ENCODE results near the gene SSTR4.
"Not testable (repeated sequence)": the region's sequence is repeated elsewhere in the genome, so short reads cannot be mapped to it uniquely, and the experiment has no call there.

SSTR4 gene

DNA sequence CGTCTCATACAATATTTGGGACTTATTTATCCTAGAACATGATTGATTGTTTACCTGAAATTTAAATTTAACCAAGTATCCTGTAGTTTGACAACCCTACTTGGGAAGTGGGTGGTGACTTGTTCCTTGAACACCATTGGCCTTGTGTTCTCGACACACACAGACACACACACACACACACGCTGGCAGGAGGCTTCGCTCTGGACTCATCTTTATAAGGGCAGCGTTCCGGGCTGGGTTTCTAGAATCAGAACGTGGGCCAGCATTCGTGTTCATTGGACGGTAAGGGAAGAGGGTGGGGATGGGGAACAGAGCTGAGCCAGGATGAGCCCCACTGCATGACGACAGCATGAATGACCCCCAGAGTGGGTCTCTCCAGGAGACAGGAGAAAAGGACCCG is 16.2 kb upstream of the SSTR4 start:
- no peak for DNase-seq

DNA sequence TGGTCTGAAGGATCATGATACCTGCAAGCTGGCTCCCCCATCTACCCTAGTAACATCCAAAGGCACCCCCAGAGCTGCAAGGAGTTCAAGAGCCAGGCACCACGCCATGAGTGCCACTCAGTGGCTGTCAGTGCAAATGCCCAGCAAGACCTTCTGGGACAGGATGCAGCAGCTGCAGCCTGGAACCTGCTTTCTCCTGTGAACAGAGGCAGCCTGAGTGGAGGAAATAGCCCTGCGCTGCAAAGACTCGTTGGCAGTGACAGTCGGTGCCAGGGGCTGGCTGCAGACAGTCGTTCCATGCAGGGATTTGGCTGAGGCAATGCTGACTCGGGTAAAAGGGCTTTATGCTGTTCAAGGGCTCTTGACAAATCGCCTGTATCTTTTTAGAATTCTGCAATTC is 15.7 kb upstream of the SSTR4 start:
- DNase-seq = no peak

DNA sequence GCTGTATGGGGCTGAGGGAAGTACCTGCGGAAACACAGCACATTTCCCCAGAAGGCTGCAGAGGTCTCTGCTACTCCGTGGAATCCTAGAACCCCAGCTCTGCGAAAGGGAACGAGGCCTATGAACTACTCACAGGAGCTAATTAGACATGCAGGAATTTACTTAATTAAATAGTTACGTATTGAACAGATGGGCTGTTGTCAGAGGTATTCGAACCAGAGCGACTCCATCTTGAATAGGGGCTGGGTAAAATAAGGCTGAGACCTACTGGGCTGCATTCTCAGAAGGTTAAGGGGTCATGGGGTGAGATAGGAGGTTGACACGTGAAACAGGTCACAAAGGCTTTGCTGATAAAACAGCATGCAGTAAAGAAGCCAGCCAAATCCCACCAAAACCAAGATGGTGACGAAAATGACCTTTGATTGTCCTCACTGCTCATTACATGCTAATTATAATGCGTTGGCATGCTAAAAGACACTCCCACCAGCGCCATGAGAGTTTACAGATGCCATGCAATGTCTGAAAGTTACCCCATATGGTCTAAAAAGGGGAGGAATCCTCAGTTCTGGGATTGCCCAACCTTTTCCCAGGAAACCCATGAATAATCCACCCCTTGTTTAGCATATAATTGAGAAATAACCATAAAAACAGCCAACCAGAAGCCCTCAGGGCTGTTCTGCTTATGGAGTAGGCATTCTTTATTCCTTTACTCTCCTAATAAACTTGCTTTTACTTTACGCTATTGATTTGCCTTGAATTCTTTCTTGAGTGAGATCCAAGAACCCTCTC is 14.7 kb upstream of the SSTR4 start:
- DNase-seq = no peak

DNA sequence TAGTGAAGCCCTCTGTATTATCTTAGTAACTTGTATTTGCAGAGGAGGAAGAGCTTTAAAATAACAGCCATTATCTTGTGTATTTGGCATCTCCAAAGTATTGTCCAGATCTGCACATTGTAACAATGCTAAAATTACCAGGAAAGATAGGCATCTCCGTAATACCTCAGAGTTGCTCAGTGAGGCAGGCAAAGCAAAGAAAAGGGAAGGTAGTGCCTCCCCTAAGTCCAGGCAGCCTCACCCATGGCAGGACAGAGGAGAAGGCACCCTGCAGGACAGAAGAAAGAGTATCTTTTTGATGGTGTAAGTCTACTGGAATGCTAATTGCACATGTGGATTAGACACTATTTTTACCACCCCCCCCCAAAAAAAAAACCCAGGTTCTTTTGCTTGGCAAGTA is 13.6 kb upstream of the SSTR4 start:
- no peak for DNase-seq

DNA sequence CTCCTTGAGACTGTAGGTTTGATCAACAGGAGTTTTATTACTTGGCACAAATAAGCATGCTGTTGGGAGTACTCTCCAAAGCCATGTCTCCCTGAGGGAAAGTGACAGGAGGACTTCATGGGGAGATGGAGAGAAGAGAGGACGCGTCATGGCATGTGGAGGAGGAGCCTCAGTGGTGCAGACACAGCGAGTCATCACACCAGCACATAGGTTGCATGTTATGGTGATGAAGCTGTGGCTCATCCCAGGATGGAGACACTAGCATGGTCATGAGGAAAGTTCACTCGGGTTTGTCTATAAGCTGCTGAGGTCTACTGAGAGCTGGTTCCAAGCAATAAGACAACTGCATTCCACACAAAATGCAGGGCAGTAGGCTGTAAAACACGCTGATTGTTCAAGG is 13.2 kb upstream of the SSTR4 start:
- DNase-seq = no peak

DNA sequence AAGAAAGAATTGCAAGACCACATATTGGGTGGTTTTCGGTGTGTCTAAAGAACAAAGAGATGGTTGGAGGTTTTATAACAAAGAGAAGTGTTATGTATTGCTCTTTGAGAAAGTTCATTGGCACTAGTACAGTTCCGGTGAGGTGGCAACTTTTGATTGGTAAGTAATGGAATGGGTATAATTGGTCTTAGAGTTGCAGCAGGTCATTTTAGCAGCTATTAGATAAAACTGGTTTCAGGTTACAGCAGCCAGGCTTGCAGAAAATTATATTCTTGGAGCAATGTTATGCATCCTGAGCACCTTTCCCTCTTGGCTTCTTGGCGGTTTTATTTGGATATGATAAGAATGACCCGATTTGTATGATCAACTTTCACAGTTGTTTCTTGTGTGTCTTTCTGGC is 12.3 kb upstream of the SSTR4 start:
- DNase-seq = no peak

DNA sequence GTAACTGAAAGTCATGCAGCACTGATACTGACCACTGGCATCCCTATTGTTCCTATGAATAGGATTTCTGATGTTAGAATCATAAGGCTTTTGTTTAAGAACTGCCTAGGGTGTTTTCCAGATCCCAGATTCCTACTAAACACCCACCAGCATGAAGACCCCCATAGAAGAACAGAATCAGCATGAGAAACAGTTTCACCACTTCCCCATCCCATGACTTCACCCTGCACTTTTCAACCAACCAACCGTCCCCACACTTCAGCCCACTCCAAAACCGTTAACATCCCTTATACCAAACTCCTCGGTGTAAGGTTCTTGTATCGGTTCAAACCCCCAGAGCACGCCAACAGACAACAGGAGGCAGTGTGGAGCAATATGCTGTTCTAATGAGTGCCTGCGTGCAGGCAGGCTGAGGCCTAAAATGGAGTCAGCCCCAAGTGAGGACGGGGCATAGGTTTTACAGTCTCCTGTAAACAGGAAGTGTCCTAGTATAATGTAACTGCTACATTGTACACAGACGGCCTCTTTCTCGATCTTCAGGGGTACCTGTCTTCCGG is 11.4 kb upstream of the SSTR4 start:
- DNase-seq = no peak

DNA sequence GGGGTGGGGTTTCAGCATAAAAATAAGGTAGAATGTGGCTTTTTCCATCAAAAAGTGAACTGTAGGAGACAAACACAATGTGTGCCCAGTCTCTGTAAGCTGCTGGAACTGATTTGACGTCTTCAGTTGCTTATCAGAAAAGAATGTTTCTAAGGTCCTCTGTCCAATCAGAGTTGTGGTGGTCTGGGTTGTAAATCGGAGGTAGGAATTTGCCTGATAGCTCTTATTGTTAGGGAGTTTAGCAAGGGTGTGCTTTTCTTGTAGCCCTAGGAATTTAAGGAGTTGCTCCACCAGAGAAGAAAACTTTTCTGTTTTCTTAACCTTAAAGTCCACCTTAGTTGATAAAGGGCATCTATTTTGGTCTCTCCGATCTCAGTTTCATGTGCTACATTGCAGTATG is 10.4 kb upstream of the SSTR4 start:
- DNase-seq = no peak

DNA sequence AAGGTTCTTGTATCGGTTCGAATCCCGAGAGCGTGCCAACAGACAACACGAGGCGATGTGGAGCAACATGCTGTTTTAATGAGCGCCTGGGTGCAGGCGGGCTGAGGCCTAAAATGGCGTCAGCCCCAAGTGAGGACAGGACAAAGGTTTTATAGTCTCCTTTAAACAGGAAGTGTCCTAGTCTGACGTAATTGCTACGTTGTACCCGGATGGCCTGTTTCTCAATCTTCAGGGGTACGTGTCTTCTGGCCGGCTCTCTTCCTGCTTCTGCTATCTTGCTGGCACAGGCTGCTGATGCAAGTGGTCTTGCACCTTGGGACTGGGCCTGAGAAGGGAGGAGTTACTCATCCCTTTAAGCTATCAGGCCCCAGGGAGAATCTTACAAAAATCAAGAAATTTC is 9.6 kb upstream of the SSTR4 start:
- not testable (repeated sequence) for DNase-seq

DNA sequence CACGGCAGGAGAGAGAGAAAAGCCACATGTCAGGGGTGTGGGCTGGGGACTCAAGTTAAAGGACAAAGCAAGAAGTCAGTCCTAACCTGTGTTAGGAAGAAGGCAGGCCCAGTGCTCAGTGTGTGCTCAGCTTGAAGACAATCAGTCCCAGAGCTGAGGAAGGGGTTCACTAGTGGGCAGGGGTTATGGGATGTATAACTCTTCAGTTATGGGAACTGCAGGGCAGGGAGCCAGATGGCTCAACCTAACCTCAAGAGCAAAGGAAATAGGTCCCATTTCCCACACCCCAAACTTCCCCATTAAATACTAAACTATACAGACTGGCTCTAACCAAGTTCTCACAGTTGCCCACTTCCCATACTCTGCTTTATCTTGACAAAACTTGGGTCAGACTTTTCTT is 7.4 kb upstream of the SSTR4 start:
- DNase-seq = no peak

DNA sequence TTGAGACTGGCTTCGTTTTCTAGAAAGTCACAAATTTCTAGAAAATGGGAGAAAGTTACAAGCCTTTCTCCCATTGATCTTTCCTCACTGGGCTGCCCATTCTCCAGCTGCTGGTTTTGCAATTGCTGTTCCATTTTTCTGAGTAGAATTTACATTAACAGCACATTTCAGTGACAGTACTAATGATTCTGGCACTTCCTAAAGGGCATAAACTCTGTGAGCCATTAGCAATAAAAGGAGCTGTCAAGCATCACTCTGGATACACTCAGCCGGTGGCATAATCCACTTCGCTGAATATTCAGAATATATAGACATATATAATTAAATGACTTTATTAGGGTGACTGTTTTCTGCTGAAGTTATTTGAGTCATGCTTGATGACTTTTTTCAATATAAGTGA is 6.7 kb upstream of the SSTR4 start:
- DNase-seq = no peak

DNA sequence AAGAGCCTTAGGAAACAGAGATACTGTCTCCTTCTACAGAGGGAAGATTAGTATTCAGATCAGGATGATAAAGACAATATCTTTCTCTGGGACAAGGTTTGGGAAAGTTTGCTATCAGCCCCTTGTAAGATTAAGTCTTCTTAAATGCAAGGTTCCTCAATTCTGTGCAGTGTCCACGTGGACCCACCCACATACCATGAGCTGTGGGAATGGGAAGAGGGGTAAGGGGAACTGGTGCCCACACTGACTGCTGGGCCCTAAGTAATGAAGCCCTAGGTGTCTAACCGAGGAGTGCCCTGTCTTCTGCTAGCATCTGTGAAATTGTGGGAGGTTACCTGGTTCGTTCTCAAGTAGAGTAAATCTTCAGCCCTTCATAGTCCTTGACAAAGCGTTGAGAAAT is 5.8 kb upstream of the SSTR4 start:
- no peak for DNase-seq

DNA sequence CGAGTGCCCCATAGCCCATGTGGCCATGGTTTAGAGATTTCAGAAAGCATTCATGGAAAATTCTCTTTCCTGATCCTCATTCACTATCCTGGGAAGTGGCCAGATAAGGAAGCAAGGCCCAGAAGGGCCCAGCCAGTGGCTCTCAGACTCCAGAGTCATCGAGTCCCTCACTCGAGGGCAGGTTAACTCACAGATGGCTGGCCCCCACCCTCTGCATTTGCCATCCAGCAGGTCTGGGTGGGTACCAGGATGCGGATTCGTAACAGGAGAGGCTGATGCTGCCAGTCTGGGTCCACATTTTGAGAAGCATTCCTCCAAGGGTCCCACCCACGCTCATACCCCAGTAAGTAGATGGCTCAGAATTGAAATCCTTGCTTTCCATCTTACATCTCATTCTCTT is 3.8 kb upstream of the SSTR4 start:
- DNase-seq = no peak

DNA sequence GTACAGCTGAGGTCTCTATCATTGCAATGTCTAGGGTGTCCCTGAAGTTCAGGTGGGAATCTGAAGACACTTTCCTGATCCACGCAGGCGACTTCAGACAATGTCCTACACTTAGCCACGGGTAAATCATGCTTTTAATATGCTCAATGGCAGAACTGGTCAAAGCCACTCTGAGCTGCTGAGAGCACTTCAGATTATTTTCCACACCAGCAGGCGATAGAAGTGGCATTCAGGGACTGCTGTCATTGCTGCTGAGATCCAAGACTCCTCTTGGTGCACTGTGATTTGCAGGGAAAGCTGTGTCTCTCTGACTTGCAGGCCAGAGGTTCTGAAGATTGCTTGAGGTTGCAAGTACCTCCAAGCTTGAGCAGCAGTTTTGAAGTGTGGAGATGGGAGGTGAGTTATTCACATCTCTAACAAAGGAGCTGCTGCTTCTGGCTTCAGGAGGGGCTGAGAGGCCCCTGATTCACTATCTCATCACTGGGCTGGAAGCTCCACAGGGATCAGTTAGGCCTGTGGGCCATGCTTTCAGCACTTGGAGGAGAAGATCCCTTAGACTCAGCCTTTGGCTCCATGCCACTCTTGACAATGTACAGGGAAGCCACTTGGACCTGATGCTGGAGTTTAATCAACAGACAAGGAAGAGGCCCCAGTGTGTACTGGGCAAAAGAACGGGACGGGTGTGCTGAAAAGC is 2.9 kb upstream of the SSTR4 start:
- DNase-seq = no peak

DNA sequence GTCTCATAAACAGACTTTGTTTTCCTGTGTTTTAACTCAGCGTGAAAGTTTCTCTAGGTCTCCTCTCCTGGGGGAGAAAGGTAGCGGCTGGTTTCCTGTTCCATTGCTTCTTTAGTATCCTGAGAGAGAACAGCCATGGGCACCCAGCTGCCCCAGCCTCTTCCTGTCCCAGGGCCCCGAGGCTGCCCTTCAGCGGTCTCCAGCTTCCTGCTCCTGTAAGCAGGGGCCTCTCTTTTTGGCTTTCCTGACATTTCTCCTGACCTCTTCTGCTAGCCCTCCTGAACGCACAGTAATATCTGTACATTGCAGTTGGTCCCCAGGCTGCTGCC is 2.4 kb upstream of the SSTR4 start:
- DNase-seq = no peak

DNA sequence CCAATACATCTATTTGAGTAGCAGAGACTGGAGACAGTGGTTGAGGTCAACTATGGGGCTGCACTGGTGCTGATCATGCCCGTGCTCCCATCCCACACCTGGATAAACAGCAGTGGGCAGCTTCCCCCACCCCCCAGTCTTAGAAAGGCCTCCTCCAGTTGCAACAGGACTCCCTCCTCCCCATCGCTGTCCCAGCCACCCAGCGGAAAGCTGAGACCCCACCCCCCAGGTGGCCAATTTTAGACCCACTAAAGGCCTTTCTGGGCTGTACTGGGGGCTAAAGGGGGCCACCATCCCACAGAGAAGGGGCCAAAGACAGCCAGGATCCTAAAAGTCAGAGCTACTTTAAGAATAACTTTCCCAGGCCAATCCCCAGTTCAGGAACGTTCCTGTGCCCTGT is 1.2 kb upstream of the SSTR4 start:
- DNase-seq = no peak

DNA sequence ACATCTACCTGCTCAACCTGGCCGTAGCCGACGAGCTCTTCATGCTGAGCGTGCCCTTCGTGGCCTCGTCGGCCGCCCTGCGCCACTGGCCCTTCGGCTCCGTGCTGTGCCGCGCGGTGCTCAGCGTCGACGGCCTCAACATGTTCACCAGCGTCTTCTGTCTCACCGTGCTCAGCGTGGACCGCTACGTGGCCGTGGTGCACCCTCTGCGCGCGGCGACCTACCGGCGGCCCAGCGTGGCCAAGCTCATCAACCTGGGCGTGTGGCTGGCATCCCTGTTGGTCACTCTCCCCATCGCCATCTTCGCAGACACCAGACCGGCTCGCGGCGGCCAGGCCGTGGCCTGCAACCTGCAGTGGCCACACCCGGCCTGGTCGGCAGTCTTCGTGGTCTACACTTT is 619 bp downstream of the SSTR4 start:
- no peak for DNase-seq

DNA sequence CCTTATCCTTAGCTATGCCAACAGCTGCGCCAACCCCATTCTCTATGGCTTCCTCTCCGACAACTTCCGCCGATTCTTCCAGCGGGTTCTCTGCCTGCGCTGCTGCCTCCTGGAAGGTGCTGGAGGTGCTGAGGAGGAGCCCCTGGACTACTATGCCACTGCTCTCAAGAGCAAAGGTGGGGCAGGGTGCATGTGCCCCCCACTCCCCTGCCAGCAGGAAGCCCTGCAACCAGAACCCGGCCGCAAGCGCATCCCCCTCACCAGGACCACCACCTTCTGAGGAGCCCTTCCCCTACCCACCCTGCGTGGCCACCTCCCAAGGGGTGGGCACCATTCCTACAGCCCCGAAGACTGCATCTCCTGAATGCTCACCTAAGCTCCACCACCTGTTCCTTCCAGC is 1.3 kb downstream of the SSTR4 start:
- DNase-seq = no peak

DNA sequence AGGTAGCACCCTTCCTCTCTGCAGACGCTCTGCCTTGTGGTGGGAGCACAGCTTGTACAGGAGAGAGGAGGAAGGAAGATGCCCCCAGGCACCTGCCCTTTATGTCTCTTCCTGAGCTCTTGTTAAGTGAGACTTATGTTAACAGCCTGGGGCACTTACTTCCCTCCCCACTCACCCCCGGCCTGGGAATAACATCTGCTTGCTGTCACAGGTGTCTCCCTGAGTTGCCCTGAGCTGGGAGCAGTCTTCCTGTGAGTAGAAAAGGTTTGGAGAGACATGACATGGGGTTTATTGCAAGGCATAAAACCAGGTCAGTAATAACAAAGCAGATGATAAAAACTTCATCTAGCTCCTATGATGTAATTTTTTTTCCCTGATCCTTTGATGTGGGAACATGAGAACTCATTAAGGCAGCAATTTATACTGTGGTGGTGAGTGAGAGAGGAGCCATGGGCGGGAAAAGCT is 1.9 kb downstream of the SSTR4 start:
- DNase-seq = no peak

DNA sequence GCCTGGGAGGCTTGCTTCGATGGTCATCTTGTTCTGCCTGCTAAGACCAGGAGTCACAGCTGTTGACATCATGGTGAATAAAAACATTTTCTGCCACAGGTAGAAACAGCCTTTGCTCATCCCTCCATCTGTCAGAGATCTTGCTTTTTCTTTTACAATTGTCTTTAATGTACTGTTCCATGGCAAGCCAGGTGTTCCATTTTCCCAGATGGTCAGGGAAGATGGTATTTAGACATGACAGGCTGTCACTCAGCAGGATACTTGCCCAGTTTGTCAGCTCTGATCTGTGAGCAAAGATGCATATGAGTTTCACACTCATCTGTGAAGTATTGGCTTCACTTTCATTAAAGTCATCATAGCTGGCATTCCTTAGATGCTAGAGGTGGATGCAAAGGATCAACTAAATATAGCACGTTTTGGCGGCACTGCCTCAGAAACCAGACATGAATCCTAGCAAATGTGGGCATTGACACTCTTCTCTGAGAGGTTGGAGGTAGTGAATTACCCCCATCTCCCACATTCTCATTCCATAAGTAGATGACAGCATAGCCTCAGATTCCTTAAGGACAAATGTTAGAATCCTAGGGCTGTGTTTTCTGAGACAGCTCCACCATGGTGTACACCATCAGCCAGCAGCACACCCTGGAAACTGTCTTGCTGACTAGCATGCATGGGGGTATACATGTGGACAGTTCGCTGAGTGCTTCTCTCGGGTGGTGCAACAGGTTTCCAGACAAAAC is 4.2 kb downstream of the SSTR4 start:
- no peak for DNase-seq

DNA sequence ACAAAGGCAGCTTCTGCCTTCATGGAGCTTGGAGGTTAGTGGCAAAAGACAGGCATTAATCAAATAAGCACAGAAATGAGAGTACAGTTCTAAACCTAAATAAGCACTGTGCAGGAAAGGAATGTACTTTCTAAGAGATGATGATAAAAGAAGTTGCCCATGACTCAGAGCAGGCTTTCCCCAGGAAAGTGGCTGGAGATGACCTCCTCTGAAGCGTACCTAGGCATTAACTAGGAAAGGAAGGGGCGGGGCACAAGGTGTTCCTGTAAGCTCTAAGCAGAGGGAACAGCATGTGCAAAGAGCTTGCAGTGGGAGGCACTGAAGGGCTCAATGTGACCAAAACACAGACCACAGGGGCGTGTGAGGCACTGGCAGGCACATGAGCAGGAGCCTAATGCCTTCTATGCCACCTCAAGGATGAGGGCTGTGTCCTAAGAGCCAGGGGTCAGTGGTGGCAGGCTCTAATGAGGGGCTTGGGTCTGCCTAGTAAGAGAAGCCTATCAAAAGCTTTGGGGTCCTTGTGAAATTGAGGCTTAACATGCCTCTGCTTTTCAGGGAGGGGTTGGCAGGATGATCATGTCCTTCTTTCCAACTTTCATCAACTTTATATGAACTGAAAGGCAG is 4.9 kb downstream of the SSTR4 start:
- DNase-seq = no peak

DNA sequence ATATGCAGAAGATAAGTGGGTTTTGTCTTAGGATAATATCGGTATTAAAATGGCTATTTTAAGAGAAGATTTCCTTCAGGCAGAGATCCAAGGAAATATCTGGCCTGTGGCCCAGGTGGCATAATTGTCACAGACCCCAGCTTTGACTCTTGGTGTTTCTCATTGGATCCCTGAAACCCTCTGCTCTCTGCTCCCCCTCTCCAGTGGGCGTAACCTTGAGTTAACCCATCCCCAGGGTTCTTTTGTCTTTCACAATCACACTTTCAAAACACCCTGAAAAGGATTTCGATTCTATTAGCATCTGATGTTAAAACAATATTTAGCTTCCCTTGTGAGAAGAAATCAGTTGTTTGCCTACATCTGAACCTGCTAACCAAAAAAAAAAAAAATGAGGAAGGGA is 7.2 kb downstream of the SSTR4 start:
- DNase-seq = no peak

DNA sequence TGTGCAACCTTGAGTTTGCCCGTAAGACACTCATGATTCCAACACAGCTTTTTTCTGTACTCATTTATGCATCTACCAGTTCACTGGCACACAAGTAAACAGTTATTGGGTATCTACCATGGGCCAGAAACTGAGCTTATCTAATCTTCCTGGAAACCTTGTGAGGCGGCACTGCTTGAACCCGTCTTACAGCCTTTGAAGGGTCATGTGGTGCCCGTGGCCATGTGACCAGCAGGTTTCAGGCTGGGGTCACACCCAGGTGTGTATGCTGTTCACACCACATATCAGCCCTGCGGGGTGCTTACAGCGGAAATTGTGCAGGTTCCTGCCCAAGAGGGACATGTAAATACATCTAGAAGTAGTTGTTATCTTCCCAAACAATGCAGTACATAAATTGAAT is 8.3 kb downstream of the SSTR4 start:
- no peak for DNase-seq

Measured in activated naive CD4-positive, alpha-beta T cell treated with anti-CD3 and anti-CD28 coated beads, Interleukin-2, amount 50 U/mL, for 16 hours (primary cell).